Brain microvascular endothelial cell (primary cell): ENCODE results near the gene KIF25.

ENCODE experiments used
- DNase-seq: peaks from one replicate; pipeline ENCODE4 v3.0.0-alpha.2; 2020
- H3K27ac ChIP-seq: fragments of 250-450 bp; sonication (Bioruptor Pico); 2 replicates; pipeline ENCODE4 v1.5.1; 2020; ENCODE audit warnings: mild to moderate bottlenecking, moderate library complexity
- H3K27me3 ChIP-seq: fragments of 250-450 bp; sonication (Bioruptor Pico); replicated peaks from 2 replicates; pipeline ENCODE4 v1.5.1; 2020; ENCODE audit warnings: mild to moderate bottlenecking
- H3K36me3 ChIP-seq: fragments of 250-450 bp; sonication (Bioruptor Pico); replicated peaks from 2 replicates; pipeline ENCODE4 v1.5.1; 2020; ENCODE audit warnings: mild to moderate bottlenecking
- H3K4me3 ChIP-seq: 2 replicates; pipeline ENCODE4 v1.5.1; 2011; ENCODE audit warnings: low read depth, mild to moderate bottlenecking, control low read depth, low read length, moderate library complexity
- CTCF ChIP-seq: IDR thresholded peaks from 2 replicates; pipeline ENCODE4 v1.5.1; 2011; ENCODE audit warnings: low read depth, mild to moderate bottlenecking, moderate library complexity, low read length, control low read depth, inconsistent platforms; ENCODE audit errors: missing control alignments
- in situ Hi-C: cut with HindIII; loops from 2 replicates; pipeline ENCODE4 v1.10.0; 2017; ENCODE audit warnings: low sequenced_read_pairs, low pct_ligation_motif_present

Gene KIF25

GRCh38 chr6:168052291-168052891 is 54.9 kb downstream of the KIF25 start:
- H3K27me3 ChIP-seq: no peaks in the 10 kb centered on the region

GRCh38 chr6:168053086-168053956 is 55.9 kb downstream of the KIF25 start:
- no peak for TF ChIP-seq CTCF
- Histone ChIP-seq H3K27ac (no peak overlapping the region), H3K27me3 (no peaks in the 10 kb centered on the region), H3K36me3 (no peaks in the 10 kb centered on the region), H3K4me3 (no peak overlapping the region)
- in situ Hi-C loops: no loop called here
- no peak for DNase-seq

More at GRCh38 chr6:168052291-168052891, 54.9 kb downstream of the KIF25 start:
- TF ChIP-seq CTCF: no peak
- no peak for DNase-seq
- in situ Hi-C loops: no loop called here
- Histone ChIP-seq H3K27ac (no peak overlapping the region), H3K4me3 (no peak overlapping the region), H3K36me3 (no peaks in the 10 kb centered on the region)

- no peak overlapping the region for H3K27ac ChIP-seq
- in situ Hi-C loops: no loop called here
- H3K36me3 ChIP-seq: no peaks in the 10 kb centered on the region
- DNase-seq: no peak
- TF ChIP-seq CTCF: no peak
- H3K27me3 ChIP-seq: no peaks in the 10 kb centered on the region
- H3K4me3 ChIP-seq: no peak overlapping the region
These were observed 56.5 kb downstream of the KIF25 start for GRCh38 chr6:168053957-168054471.

- in situ Hi-C loops: no loop called here
- no peaks in the 10 kb centered on the region for H3K27me3 ChIP-seq
- no peak for DNase-seq
- no peak for TF ChIP-seq CTCF
- H3K4me3 ChIP-seq: no peak overlapping the region
- H3K36me3 ChIP-seq: no peaks in the 10 kb centered on the region
- no peak overlapping the region for H3K27ac ChIP-seq
These were observed 57.5 kb downstream of the KIF25 start for GRCh38 chr6:168054765-168055560.

GRCh38 chr6:168055696-168056489 is 58.4 kb downstream of the KIF25 start:
- DNase-seq: no peak
- Histone ChIP-seq H3K27ac (no peak overlapping the region), H3K4me3 (no peak overlapping the region), H3K36me3 (no peaks in the 10 kb centered on the region), H3K27me3 (no peaks in the 10 kb centered on the region)
- TF ChIP-seq CTCF: no peak
- in situ Hi-C loops: no loop called here
